Ishikawa (cell line): Measurements from ENCODE around the gene ETV3.

Experiments
- CEBPB ChIP-seq: IDR thresholded peaks from 2 replicates; pipeline ENCODE4 v1.6.1; 2012
- CREB1 ChIP-seq: IDR thresholded peaks from 2 replicates; pipeline ENCODE4 v1.6.1; 2012; ENCODE audit warnings: low read depth
- EP300 ChIP-seq: IDR thresholded peaks from 2 replicates; pipeline ENCODE4 v1.6.1; 2012; ENCODE audit warnings: borderline replicate concordance
- NFIC ChIP-seq: IDR thresholded peaks from 2 replicates; pipeline ENCODE4 v1.6.1; 2012
- RAD21 ChIP-seq: IDR thresholded peaks from 2 replicates; pipeline ENCODE4 v1.6.1; 2012; ENCODE audit warnings: low read depth
- REST ChIP-seq: IDR thresholded peaks from 2 replicates; pipeline ENCODE4 v1.6.1; 2012; ENCODE audit warnings: low read depth, mild to moderate bottlenecking
- TAF1 ChIP-seq: IDR thresholded peaks from 2 replicates; pipeline ENCODE4 v1.6.1; 2012; ENCODE audit warnings: low read depth, mild to moderate bottlenecking
- TCF12 ChIP-seq: IDR thresholded peaks from 2 replicates; pipeline ENCODE4 v1.6.1; 2012; ENCODE audit warnings: low read depth
- TEAD4 ChIP-seq: IDR thresholded peaks from 2 replicates; pipeline ENCODE4 v1.6.1; 2012
- YY1 ChIP-seq: IDR thresholded peaks from 2 replicates; pipeline ENCODE4 v1.6.1; 2012; ENCODE audit warnings: low read depth
- ZBTB7A ChIP-seq: IDR thresholded peaks from 2 replicates; pipeline ENCODE4 v1.6.1; 2012; ENCODE audit warnings: low read depth
- TF ChIP-seq, protein P1 (sequence below): IDR thresholded peaks from 2 replicates; pipeline ENCODE4 v1.6.1; 2012

GRCh38 chr1:157105298-157105987, 32.8 kb downstream of the ETV3 start:
- no peak for TF ChIP-seq NFIC
- no peak for TF ChIP-seq TEAD4
- no peak for TF ChIP-seq TAF1
- no peak for TF ChIP-seq EP300
- TF ChIP-seq, protein P1, sequence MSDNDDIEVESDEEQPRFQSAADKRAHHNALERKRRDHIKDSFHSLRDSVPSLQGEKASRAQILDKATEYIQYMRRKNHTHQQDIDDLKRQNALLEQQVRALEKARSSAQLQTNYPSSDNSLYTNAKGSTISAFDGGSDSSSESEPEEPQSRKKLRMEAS: no peak
- no peak for TF ChIP-seq CEBPB
- no peak for TF ChIP-seq REST
- TF ChIP-seq YY1: no peak
- TF ChIP-seq TCF12: no peak
- no peak for TF ChIP-seq CREB1
- no peak for TF ChIP-seq RAD21
- TF ChIP-seq ZBTB7A: no peak
